B cell (primary cell): ENCODE measurements around the gene CLOCK. TPM values are rescaled to one million over a fixed set of nuclear protein-coding genes. Genes with fewer than 3 reads are reported as not detected.

Experiments
- ATAC-seq: fragments of 200-7000 bp; cut with Tn5 transposase; one replicate; pipeline ENCODE4 v1.10.0; 2021; ENCODE audit warnings: low read depth, mild to moderate bottlenecking, moderate number of reproducible peaks, moderate library complexity
- CTCF ChIA-PET: fragments of 350-600 bp; sonication (Branson Sonifier 250); formaldehyde crosslinking; loops from one replicate; lab custom pipeline; 2021; ENCODE audit warnings: antibody characterized with exemption, inconsistent platforms; lab: Charles Lee
- POLR2A ChIA-PET: fragments of 350-600 bp; sonication (Branson Sonifier 250); formaldehyde crosslinking; loops from one replicate; lab custom pipeline; 2021; ENCODE audit warnings: antibody characterized with exemption; lab: Charles Lee
- DNase-seq: peaks from one replicate; pipeline ENCODE4 v3.0.0; 2013
- H2AFZ ChIP-seq: 2 replicates; pipeline ENCODE4 v1.6.1; 2012; ENCODE audit warnings: mild to moderate bottlenecking, low read depth, low read length; ENCODE audit not compliant: insufficient read depth, poor library complexity, severe bottlenecking
- H3K27ac ChIP-seq, 2 donors: 1 replicate in 1 of 2; 2 replicates in 1 of 2; pipeline ENCODE4 v1.5.1; 2012 to 2013; ENCODE audit warnings: low read length in 2 of 2, mild to moderate bottlenecking in 2 of 2, moderate library complexity in 1 of 2
- H3K27me3 ChIP-seq, 4 experiments: fragments of 200-600 bp in 1 of 4; sonication (generic) in 1 of 4; replicated peaks in 1 of 4; 1 replicate in 2 of 4; 2 replicates in 2 of 4; pipeline versions ENCODE4 v1.6.1 to v1.7.0; 2013 to 2016; ENCODE audit warnings: low read length in 3 of 4, mild to moderate bottlenecking in 2 of 4, mixed read lengths in 1 of 4, moderate library complexity in 1 of 4; ENCODE audit not compliant: insufficient read depth in 4 of 4, control insufficient read depth in 3 of 4; ENCODE audit errors: control extremely low read depth in 1 of 4
- H3K36me3 ChIP-seq, 2 experiments: replicated peaks in 1 of 2; 1 replicate in 1 of 2; 2 replicates in 1 of 2; pipeline versions ENCODE4 v1.6.1 to v1.7.1; 2013; ENCODE audit warnings: low read length in 1 of 2; ENCODE audit not compliant: insufficient read depth in 2 of 2, control insufficient read depth in 1 of 2; ENCODE audit errors: control extremely low read depth in 1 of 2, extremely low read depth in 1 of 2
- H3K4me1 ChIP-seq, 2 donors: fragments of 200-600 bp in 1 of 2; sonication (generic) in 1 of 2; 1 replicate in 1 of 2; 2 replicates in 1 of 2; pipeline versions ENCODE4 v1.5.1 to v1.6.1; 2013 to 2017; ENCODE audit warnings: low read length in 2 of 2; ENCODE audit not compliant: control insufficient read depth in 2 of 2, insufficient read depth in 2 of 2
- H3K4me2 ChIP-seq: replicated peaks from 2 replicates; pipeline ENCODE3; 2012; ENCODE audit warnings: mild to moderate bottlenecking, low read depth, low read length; ENCODE audit not compliant: poor library complexity, severe bottlenecking
- H3K4me3 ChIP-seq, 5 experiments: fragments of 200-600 bp in 1 of 5; sonication (generic) in 1 of 5; 1 replicate in 3 of 5; 2 replicates in 2 of 5; pipeline versions ENCODE4 v1.5.1 to v1.7.0; 2011 to 2016; ENCODE audit warnings: low read length in 4 of 5, mild to moderate bottlenecking in 4 of 5, low read depth in 2 of 5, control low read depth in 1 of 5, moderate library complexity in 1 of 5; ENCODE audit not compliant: insufficient read depth in 1 of 5; ENCODE audit errors: control extremely low read depth in 1 of 5, extremely low read depth in 1 of 5
- H3K79me2 ChIP-seq: fragments of 200-600 bp; sonication (generic); one replicate; pipeline ENCODE4 v1.6.0; 2016; ENCODE audit warnings: low read length; ENCODE audit not compliant: control insufficient read depth, insufficient read depth
- H3K9ac ChIP-seq: fragments of 200-600 bp; sonication (generic); 2 replicates; pipeline ENCODE4 v1.6.1; 2017; ENCODE audit warnings: mild to moderate bottlenecking, low read length, moderate library complexity
- H3K9me3 ChIP-seq, 3 donors: one replicate each; pipeline versions ENCODE4 v1.6.1 to v1.7.1; 2013; ENCODE audit warnings: low read length in 2 of 3; ENCODE audit not compliant: control insufficient read depth in 2 of 3, insufficient read depth in 1 of 3; ENCODE audit errors: control extremely low read depth in 1 of 3
- H4K20me1 ChIP-seq: 2 replicates; pipeline ENCODE4 v1.6.0; 2012; ENCODE audit warnings: mild to moderate bottlenecking, low read length; ENCODE audit not compliant: insufficient read depth, control insufficient read depth, poor library complexity, severe bottlenecking
- H3K27ac Mint-ChIP-seq: one replicate; pipeline ENCODE4 v1.8.0; 2021; ENCODE audit warnings: mixed read lengths
- H3K27me3 Mint-ChIP-seq: one replicate; pipeline ENCODE4 v1.8.0; 2021; ENCODE audit warnings: mixed read lengths
- H3K4me1 Mint-ChIP-seq: one replicate; pipeline ENCODE4 v1.8.0; 2021; ENCODE audit warnings: mixed read lengths
- H3K4me3 Mint-ChIP-seq: one replicate; pipeline ENCODE4 v1.8.0; 2021; ENCODE audit warnings: mixed read lengths
- H3K9me3 Mint-ChIP-seq: one replicate; pipeline ENCODE4 v1.8.0; 2022; ENCODE audit warnings: mixed read lengths; ENCODE audit not compliant: insufficient read depth
- EZH2 ChIP-seq: IDR thresholded peaks from 2 replicates; pipeline ENCODE4 v1.6.1; 2012; ENCODE audit warnings: borderline replicate concordance, low read depth, mild to moderate bottlenecking, moderate library complexity, low read length; ENCODE audit not compliant: insufficient read depth, poor library complexity, severe bottlenecking
- WGBS: methylation state at CpG from one replicate; pipeline ENCODE4 v1.1.5; 2013; ENCODE audit warnings: missing lambda C conversion rate; ENCODE audit not compliant: insufficient coverage; 5-methylcytosine and 5-hydroxymethylcytosine counted together
- intact Hi-C: fragments of 100-400 bp; cut with micrococcal nuclease; formaldehyde crosslinking; loops from one replicate; pipeline ENCODE4 v1.10.0; 2022
- polyA plus RNA-seq: library from polyadenylated mRNA; depleted of rRNA; stranded (reverse); fragments of >200 nt; gene quantifications from 2 replicates; pipeline ENCODE4 v1.2.3, GENCODE V29; 2012
- total RNA-seq, 2 donors: library from RNA; stranded (reverse); fragments of 120-200 nt in 1 of 2; gene quantifications; 1 replicate in 1 of 2; 2 replicates in 1 of 2; pipeline versions ENCODE4 v1.2.3 to v1.2.4, GENCODE V29; 2013 to 2022
- TF ChIP-seq, protein P1 (sequence below): fragments of 200-600 bp; IDR thresholded peaks from one replicate; pipeline ENCODE4 v1.8.0; 2022; ENCODE audit warnings: antibody characterized with exemption, mild to moderate bottlenecking

CLOCK gene
- total and polyA plus RNA-seq, 2 donors (not counting 1 experiment from before 2014, with no cell fraction given), result 2.8 to 14.2 TPM

DNA sequence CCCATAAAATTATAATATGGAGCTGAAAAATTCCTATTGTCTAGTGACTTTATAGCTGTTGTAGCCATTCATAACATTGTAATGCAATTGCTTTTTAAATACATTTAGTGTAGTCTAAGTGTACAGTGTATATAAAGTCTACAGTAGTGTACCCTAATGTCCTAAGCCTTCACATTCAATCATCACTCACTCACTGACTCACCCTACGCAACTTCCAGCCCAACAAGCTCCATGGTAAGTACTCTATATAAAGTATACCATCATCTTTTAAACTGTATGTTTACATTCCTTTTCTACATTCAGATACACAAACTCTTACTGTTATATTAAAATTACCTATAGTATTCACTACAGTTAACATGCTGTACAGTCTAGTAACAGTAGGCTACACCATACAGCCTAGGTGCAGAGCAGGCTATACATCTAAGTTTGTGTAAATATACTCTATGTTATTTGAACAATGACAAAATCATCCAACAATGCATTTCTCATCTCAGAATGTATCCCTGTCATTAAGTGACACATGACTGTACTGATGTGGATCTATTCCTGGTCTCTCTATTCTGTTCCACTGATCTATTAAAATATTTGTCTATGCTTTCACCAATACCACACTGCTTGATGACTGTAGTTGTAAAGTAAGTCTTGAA is 33.7 kb downstream of the CLOCK start:
- Histone ChIP-seq H3K9ac (no peak overlapping the region), H3K4me3 (no peak overlapping the region), H3K9me3 (no peaks in the 10 kb centered on the region), H3K4me2 (no peak overlapping the region), H3K79me2 (peaks cover 4% of the 10 kb centered on the region), H3K4me1 (peaks cover 4 to 10% of the 10 kb centered on the region in 2 donors), H3K27me3 (no peaks in the 10 kb centered on the region), H3K36me3 (peaks cover 2 to 4% of the 10 kb centered on the region in 2 experiments), H2AFZ (no peak overlapping the region), H3K27ac (no peak overlapping the region), H4K20me1 (no peaks in the 10 kb centered on the region)
- Mint-ChIP-seq H3K4me1 (peaks cover 17% of the 10 kb centered on the region), H3K9me3 (peaks cover 2% of the 10 kb centered on the region), H3K27me3 (no peaks in the 10 kb centered on the region), H3K27ac (no peak overlapping the region), H3K4me3 (no peak overlapping the region)
- DNase-seq, result no peak
- intact Hi-C loops, result no loop called here
- TF ChIP-seq EZH2, result no peak
- TF ChIP-seq, protein P1, sequence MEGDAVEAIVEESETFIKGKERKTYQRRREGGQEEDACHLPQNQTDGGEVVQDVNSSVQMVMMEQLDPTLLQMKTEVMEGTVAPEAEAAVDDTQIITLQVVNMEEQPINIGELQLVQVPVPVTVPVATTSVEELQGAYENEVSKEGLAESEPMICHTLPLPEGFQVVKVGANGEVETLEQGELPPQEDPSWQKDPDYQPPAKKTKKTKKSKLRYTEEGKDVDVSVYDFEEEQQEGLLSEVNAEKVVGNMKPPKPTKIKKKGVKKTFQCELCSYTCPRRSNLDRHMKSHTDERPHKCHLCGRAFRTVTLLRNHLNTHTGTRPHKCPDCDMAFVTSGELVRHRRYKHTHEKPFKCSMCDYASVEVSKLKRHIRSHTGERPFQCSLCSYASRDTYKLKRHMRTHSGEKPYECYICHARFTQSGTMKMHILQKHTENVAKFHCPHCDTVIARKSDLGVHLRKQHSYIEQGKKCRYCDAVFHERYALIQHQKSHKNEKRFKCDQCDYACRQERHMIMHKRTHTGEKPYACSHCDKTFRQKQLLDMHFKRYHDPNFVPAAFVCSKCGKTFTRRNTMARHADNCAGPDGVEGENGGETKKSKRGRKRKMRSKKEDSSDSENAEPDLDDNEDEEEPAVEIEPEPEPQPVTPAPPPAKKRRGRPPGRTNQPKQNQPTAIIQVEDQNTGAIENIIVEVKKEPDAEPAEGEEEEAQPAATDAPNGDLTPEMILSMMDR, result no peak
- WGBS, result no CpG with 5 or more reads among the region's 1 CpG
- ChIA-PET POLR2A (no interaction called here), CTCF (no interaction called here)
- no peak for ATAC-seq

DNA sequence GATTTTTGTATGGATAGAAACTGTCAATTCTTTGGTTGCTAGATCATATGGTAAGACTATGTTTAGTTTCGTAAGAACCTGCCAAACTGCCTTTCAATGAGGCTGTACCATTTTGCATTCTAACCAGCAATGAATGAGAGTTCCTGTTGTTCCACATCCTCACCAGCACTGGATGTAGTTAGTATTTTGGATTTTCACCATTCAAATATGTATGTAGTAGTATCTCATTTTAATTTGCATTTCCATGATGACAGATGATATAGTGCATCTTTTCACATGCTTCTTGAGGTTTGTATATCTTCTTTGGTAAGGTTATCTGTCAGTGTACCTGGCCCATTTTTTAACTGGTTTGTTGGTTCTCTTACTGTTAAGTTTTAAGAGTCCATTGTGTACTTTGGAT is 34.6 kb downstream of the CLOCK start:
- H3K27ac Mint-ChIP-seq, result no peak overlapping the region
- H3K4me1 Mint-ChIP-seq, result peaks cover 17% of the 10 kb centered on the region
- peaks cover 4 to 10% of the 10 kb centered on the region in 2 donors for H3K4me1 ChIP-seq
- H3K9me3 Mint-ChIP-seq, result peaks cover 2% of the 10 kb centered on the region
- peaks cover 4 to 6% of the 10 kb centered on the region in 2 experiments for H3K36me3 ChIP-seq
- no peaks in the 10 kb centered on the region for H3K9me3 ChIP-seq
- no peak overlapping the region for H2AFZ ChIP-seq
- peaks cover 4% of the 10 kb centered on the region for H3K79me2 ChIP-seq
- H3K27ac ChIP-seq, result no peak overlapping the region
- no peak for ATAC-seq
- H4K20me1 ChIP-seq, result no peaks in the 10 kb centered on the region
- H3K9ac ChIP-seq, result no peak overlapping the region
- H3K27me3 Mint-ChIP-seq, result no peaks in the 10 kb centered on the region
- H3K4me3 Mint-ChIP-seq, result no peak overlapping the region
- no peak overlapping the region for H3K4me2 ChIP-seq
- TF ChIP-seq EZH2, result no peak
- TF ChIP-seq, protein P1, result no peak
- CTCF ChIA-PET, result no interaction called here
- DNase-seq, result no peak
- no peaks in the 10 kb centered on the region for H3K27me3 ChIP-seq
- POLR2A ChIA-PET, result no interaction called here
- intact Hi-C loops, result no loop called here
- no CpG with 5 or more reads among the region's 1 CpG for WGBS
- H3K4me3 ChIP-seq, result no peak overlapping the region
